Upper lobe of right lung (tissue), 1 donor: ENCODE data around the gene COX17. TPM values are rescaled to one million over a fixed set of nuclear protein-coding genes. Genes with fewer than 3 reads are reported as not detected.

Source experiments
- ATAC-seq: fragments of 200-7000 bp; cut with Tn5 transposase; one replicate; pipeline ENCODE4 v1.9.1; 2020; ENCODE audit warnings: mild to moderate bottlenecking, moderate library complexity
- DNase-seq: peaks from one replicate; pipeline ENCODE4 v3.0.0-alpha.2; 2020
- H3K27ac ChIP-seq: fragments of 200-600 bp; one replicate; pipeline ENCODE4 v1.8.0; 2022
- H3K27me3 ChIP-seq: fragments of 200-600 bp; one replicate; pipeline ENCODE4 v1.8.0; 2022; ENCODE audit warnings: mild to moderate bottlenecking
- H3K36me3 ChIP-seq: fragments of 200-600 bp; one replicate; pipeline ENCODE4 v1.8.0; 2022
- H3K4me1 ChIP-seq: fragments of 200-600 bp; one replicate; pipeline ENCODE4 v1.8.0; 2022
- H3K4me3 ChIP-seq: fragments of 200-600 bp; one replicate; pipeline ENCODE4 v1.8.0; 2022; ENCODE audit warnings: mild to moderate bottlenecking
- H3K9me3 ChIP-seq: fragments of 200-600 bp; one replicate; pipeline ENCODE4 v1.8.0; 2022
- intact Hi-C: fragments of 100-400 bp; cut with DNase I; formaldehyde crosslinking; loops from one replicate; pipeline ENCODE4 v1.11.0; 2022
- total RNA-seq: library from RNA; stranded (reverse); fragmentation: NEBNext Ultra II Directional; extraction: Animal tissue kit (Norgen Biotek cat#: 25700); gene quantifications from one replicate; pipeline ENCODE4 v1.2.1, GENCODE V29; 2021
- TF ChIP-seq, protein P1 (sequence below): fragments of 200-600 bp; IDR thresholded peaks from one replicate; pipeline ENCODE4 v1.8.0; 2022; ENCODE audit warnings: antibody characterized with exemption
- donor health status: DM: no; HTN: yes; CAD: no; lungs with severe emphysema.

The COX17 gene
- total RNA-seq, 1 donor from 2014 or later = 48.9 TPM

DNA sequence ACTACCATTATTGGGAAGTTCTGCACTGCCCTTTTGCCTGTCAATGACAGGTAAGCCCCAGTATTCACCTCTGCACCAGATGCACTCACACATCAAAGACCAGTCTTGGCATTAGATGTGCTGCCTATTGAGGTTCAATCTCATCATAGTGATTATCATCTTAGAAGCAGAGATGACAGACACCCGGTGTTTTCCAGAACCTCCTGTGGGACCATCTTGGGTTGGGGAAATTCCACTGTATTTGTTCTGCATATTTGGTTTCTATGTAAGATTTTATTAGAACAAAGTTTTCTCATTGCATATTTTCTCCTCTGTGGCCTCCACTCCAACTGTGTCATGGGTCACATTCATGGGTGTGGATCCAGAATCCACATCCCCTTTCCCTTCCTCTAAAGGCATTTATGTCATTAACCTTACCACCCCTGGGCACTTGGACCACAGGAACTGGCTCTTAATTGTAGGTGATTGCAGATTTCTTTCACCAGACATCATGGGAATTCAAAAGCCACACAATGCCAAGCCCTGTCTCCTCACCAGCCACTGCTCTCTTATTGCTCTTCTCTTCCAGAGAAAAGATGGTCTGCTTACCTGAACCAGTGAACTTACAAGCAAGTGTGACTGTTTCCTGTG lies 48.3 kb downstream of the COX17 start:
- Histone ChIP-seq H3K36me3 (no peaks in the 10 kb centered on the region), H3K4me3 (no peak overlapping the region), H3K9me3 (no peaks in the 10 kb centered on the region), H3K27me3 (no peaks in the 10 kb centered on the region), H3K27ac (peak overlapping the region; percentile 67), H3K4me1 (peaks cover 59% of the 10 kb centered on the region)
- ATAC-seq = peak; percentile 75
- intact Hi-C loops = no loop called here
- no peak for DNase-seq
- TF ChIP-seq, protein P1, sequence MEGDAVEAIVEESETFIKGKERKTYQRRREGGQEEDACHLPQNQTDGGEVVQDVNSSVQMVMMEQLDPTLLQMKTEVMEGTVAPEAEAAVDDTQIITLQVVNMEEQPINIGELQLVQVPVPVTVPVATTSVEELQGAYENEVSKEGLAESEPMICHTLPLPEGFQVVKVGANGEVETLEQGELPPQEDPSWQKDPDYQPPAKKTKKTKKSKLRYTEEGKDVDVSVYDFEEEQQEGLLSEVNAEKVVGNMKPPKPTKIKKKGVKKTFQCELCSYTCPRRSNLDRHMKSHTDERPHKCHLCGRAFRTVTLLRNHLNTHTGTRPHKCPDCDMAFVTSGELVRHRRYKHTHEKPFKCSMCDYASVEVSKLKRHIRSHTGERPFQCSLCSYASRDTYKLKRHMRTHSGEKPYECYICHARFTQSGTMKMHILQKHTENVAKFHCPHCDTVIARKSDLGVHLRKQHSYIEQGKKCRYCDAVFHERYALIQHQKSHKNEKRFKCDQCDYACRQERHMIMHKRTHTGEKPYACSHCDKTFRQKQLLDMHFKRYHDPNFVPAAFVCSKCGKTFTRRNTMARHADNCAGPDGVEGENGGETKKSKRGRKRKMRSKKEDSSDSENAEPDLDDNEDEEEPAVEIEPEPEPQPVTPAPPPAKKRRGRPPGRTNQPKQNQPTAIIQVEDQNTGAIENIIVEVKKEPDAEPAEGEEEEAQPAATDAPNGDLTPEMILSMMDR = no peak

DNA sequence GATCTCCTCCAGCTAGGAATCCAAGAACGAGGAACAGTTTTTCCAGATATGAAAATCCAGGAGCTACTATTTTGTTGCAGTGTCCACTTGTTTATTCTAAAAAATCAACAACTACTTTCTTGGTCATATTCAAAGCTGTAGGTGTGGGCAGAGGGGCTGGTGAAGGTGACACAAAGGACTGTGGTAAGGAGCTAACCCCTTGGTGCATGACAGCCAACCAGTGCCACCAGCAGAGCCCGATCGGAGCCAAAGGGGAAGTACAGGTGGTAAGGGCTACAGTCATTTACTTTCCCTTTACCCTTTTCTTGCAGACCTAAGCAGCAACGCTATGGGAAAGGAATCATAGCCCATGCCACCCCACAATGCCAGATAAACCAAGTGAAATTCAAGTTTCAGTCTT lies 48.8 kb downstream of the COX17 start:
- no peaks in the 10 kb centered on the region for H3K9me3 ChIP-seq
- peak overlapping the region; percentile 67 for H3K27ac ChIP-seq
- no peaks in the 10 kb centered on the region for H3K27me3 ChIP-seq
- H3K4me1 ChIP-seq = peaks cover 59% of the 10 kb centered on the region
- no peaks in the 10 kb centered on the region for H3K36me3 ChIP-seq
- TF ChIP-seq, protein P1 = no peak
- intact Hi-C loops = no loop called here
- ATAC-seq (no peak), DNase-seq (no peak)
- no peak overlapping the region for H3K4me3 ChIP-seq

DNA sequence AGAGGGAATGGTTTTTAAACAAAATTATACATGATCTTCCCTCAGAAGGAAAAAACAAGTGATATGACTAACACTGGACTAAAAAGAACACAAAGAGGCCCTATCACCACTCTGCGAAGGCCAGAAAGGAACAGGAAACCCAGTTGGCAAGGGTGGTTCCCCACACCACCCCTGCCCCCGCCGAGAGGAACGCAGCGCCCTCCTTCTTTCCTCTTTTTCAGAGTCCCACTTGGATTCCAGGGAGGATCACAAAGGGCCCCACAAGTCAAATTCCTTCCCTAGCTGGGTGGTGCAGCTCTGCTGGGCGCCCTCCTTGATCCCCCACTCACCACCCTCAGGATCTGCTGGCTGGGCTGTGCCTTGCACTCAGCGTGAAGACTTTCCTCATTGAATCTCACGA lies 49.7 kb downstream of the COX17 start:
- TF ChIP-seq, protein P1 = no peak
- ATAC-seq (peak; percentile 79), DNase-seq (peak; percentile 75)
- H3K4me3 ChIP-seq = no peak overlapping the region
- H3K4me1 ChIP-seq = peaks cover 59% of the 10 kb centered on the region
- H3K9me3 ChIP-seq = no peaks in the 10 kb centered on the region
- H3K27ac ChIP-seq = peak overlapping the region; percentile 67
- intact Hi-C loops = no loop called here
- H3K27me3 ChIP-seq = no peaks in the 10 kb centered on the region
- H3K36me3 ChIP-seq = no peaks in the 10 kb centered on the region

DNA sequence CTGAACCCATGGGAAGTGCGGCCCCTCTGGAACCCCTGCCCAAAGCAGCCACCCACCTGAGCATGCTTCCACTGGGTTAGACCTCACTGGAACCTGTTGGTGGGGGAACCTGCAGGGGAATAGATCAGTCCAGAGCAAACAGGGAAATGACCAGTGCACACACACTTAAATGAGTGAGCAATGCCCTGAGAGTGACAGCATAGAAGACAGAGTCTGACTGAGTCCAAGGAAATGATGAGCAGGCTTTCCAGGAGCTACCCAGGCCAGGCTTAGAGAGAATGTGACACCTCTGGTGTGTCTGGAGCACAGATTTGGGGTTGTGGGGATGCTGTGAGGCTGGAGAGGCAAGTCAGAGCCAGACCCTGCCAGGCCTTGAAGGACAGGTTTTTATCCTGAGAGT lies 51.0 kb downstream of the COX17 start:
- intact Hi-C loops = no loop called here
- no peaks in the 10 kb centered on the region for H3K27me3 ChIP-seq
- H3K36me3 ChIP-seq = no peaks in the 10 kb centered on the region
- ATAC-seq = no peak
- H3K27ac ChIP-seq = no peak overlapping the region
- no peak overlapping the region for H3K4me3 ChIP-seq
- H3K9me3 ChIP-seq = no peaks in the 10 kb centered on the region
- peaks cover 52% of the 10 kb centered on the region for H3K4me1 ChIP-seq
- no peak for DNase-seq
- TF ChIP-seq, protein P1 = no peak

DNA sequence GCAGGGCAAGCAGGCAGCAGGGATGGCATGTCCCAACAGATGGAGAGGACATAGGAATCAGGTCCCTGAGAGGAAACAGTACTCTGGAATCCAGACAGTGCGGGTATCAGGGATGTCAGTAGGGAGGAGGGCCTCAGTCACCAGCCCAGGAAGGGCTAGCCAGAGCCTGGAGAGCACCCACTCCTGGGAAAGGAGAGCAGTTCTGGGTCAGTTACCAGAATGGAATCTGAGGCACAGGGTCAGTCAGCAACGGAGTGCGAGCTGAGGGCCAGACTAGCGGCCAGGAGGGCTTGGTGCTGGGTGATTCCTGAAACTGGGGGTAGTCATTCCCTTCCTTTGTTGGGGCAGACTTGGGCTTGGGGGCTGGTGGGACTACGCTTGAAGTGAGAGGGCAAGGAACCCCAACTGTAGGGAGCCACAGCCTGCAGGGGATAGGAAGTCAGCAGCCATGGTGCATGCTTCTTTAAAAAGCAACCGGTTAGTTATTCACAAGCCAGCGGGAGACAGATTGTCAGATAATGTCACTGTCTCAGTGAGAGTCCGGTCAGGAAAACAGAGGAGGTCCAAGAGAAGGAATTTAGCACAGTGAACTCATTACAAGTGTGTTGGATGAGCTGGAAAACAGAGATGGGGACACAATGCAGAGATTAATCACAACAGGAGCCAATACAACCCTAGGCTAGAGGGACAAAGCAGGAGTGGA lies 51.6 kb downstream of the COX17 start:
- no peaks in the 10 kb centered on the region for H3K9me3 ChIP-seq
- peaks cover 46% of the 10 kb centered on the region for H3K4me1 ChIP-seq
- no peaks in the 10 kb centered on the region for H3K27me3 ChIP-seq
- no peak overlapping the region for H3K27ac ChIP-seq
- no peak for ATAC-seq
- no peak for DNase-seq
- no peak overlapping the region for H3K4me3 ChIP-seq
- intact Hi-C loops = no loop called here
- TF ChIP-seq, protein P1 = no peak
- H3K36me3 ChIP-seq = no peaks in the 10 kb centered on the region
